Endothelial cell of umbilical vein (primary cell): ENCODE results near the gene ARHGEF7. TPM values are rescaled to one million over a fixed set of nuclear protein-coding genes. Genes with fewer than 3 reads are reported as not detected.

Experiments
- BruUV-seq: library from RNA; stranded (reverse); fragments of 400-500 nt; replicated peaks from 2 replicates; lab custom pipeline; 2021; lab: Mats Ljungman, UMichigan
- CTCF ChIA-PET: fragments of 300-600, 350-600 bp; sonication (Branson Sonifier 250); formaldehyde crosslinking; loops from one replicate; lab custom pipeline; 2021; ENCODE audit warnings: antibody characterized with exemption, inconsistent platforms; lab: Charles Lee
- POLR2A ChIA-PET: fragments of 300-600, 350-600 bp; sonication (Branson Sonifier 250); formaldehyde crosslinking; loops from one replicate; lab custom pipeline; 2021; ENCODE audit warnings: antibody characterized with exemption, inconsistent platforms; lab: Charles Lee
- DNase-seq: peaks from one replicate; pipeline ENCODE4 v3.0.0-alpha.2; 2011; ENCODE audit warnings: low read depth, low spot score
- FAIRE-seq: peaks from 2 replicates; lab custom pipeline; 2011; peaks lifted over from hg19 to GRCh38; lab: Jason Lieb, UNC
- H2AFZ ChIP-seq: 2 replicates; pipeline ENCODE4 v1.6.0; 2012; ENCODE audit warnings: low read depth, low read length, control low read depth, inconsistent platforms
- H3K27ac ChIP-seq: 2 replicates; pipeline ENCODE4 v1.5.1; 2011; ENCODE audit warnings: low read depth, mild to moderate bottlenecking, control low read depth, low read length, moderate library complexity; ENCODE audit not compliant: insufficient read depth
- H3K27me3 ChIP-seq, 2 experiments: 2 replicates each; pipeline versions ENCODE4 v1.6.0 to v1.6.1; 2011; ENCODE audit warnings: low read length in 2 of 2, mixed read lengths in 1 of 2; ENCODE audit not compliant: control insufficient read depth in 2 of 2, insufficient read depth in 2 of 2
- H3K36me3 ChIP-seq, 2 experiments: 2 replicates in 1 of 2; 3 replicates in 1 of 2; pipeline ENCODE4 v1.5.1; 2011; ENCODE audit warnings: low read length in 2 of 2, mild to moderate bottlenecking in 1 of 2, moderate library complexity in 1 of 2; ENCODE audit not compliant: control insufficient read depth in 2 of 2, insufficient read depth in 2 of 2; ENCODE audit errors: extremely low read depth in 1 of 2
- H3K4me1 ChIP-seq: 3 replicates; pipeline ENCODE4 v1.5.1; 2011; ENCODE audit warnings: mild to moderate bottlenecking, low read length; ENCODE audit not compliant: control insufficient read depth, insufficient read depth; ENCODE audit errors: extremely low read depth
- H3K4me2 ChIP-seq: 2 replicates; pipeline ENCODE4 v1.6.1; 2011; ENCODE audit warnings: low read length, control low read depth, mixed read lengths; ENCODE audit not compliant: insufficient read depth
- H3K4me3 ChIP-seq, 3 experiments: fragments of 200-600 bp in 1 of 3; sonication (generic), shearing (Covaris generic) in 1 of 3; replicated peaks in 1 of 3; 2 replicates each; pipeline ENCODE4 v1.5.1; 2011 to 2016; ENCODE audit warnings: control low read depth in 3 of 3, low read length in 3 of 3, mild to moderate bottlenecking in 2 of 3, inconsistent platforms in 1 of 3, low read depth in 1 of 3, moderate library complexity in 1 of 3; ENCODE audit not compliant: insufficient read depth in 1 of 3
- H3K79me2 ChIP-seq: 2 replicates; pipeline ENCODE4 v1.6.0; 2012; ENCODE audit warnings: low read length, inconsistent platforms; ENCODE audit not compliant: control insufficient read depth, insufficient read depth
- H3K9ac ChIP-seq: replicated peaks from 2 replicates; pipeline ENCODE3; 2011; ENCODE audit warnings: low read length, control low read depth; ENCODE audit not compliant: insufficient read depth; ENCODE audit errors: extremely low read depth
- H3K9me1 ChIP-seq: replicated peaks from 3 replicates; pipeline ENCODE4 v1.6.0; 2011; ENCODE audit warnings: mild to moderate bottlenecking, low read length; ENCODE audit not compliant: control insufficient read depth, insufficient read depth; ENCODE audit errors: extremely low read depth
- H3K9me3 ChIP-seq: replicated peaks from 2 replicates; pipeline ENCODE4 v1.5.1; 2012; ENCODE audit warnings: low read length, inconsistent platforms; ENCODE audit not compliant: control insufficient read depth, insufficient read depth
- H4K20me1 ChIP-seq: replicated peaks from 2 replicates; pipeline ENCODE3; 2011; ENCODE audit warnings: mild to moderate bottlenecking, low read length; ENCODE audit not compliant: control insufficient read depth, insufficient read depth; ENCODE audit errors: extremely low read depth
- CTCF ChIP-seq, 2 donors: IDR thresholded peaks; 1 replicate in 1 of 2; 2 replicates in 1 of 2; pipeline ENCODE4 v1.5.1; 2011; ENCODE audit warnings: low read length in 2 of 2, mild to moderate bottlenecking in 2 of 2, moderate library complexity in 2 of 2, control low read depth in 1 of 2, inconsistent platforms in 1 of 2, low read depth in 1 of 2; ENCODE audit not compliant: insufficient read depth in 1 of 2; ENCODE audit errors: extremely low read depth in 1 of 2
- EZH2 ChIP-seq: IDR thresholded peaks from 2 replicates; pipeline ENCODE4 v1.6.1; 2012; ENCODE audit warnings: borderline replicate concordance, low read depth, mild to moderate bottlenecking, moderate library complexity, low read length, inconsistent platforms; ENCODE audit not compliant: severe bottlenecking
- FOS ChIP-seq: IDR thresholded peaks from 2 replicates; pipeline ENCODE4 v1.6.1; 2011; ENCODE audit warnings: mild to moderate bottlenecking, low read length, moderate library complexity, borderline replicate concordance; ENCODE audit not compliant: insufficient read depth
- GATA2 ChIP-seq: IDR thresholded peaks from 2 replicates; pipeline ENCODE4 v1.7.0; 2011; ENCODE audit warnings: low read depth, mild to moderate bottlenecking, moderate library complexity, mixed read lengths, low read length; ENCODE audit not compliant: insufficient read length, insufficient read depth
- JUN ChIP-seq: IDR thresholded peaks from 2 replicates; pipeline ENCODE4 v1.6.1; 2011; ENCODE audit warnings: borderline replicate concordance, low read depth; ENCODE audit not compliant: insufficient read length, insufficient read depth
- MAX ChIP-seq: IDR thresholded peaks from 2 replicates; pipeline ENCODE4 v1.6.1; 2011; ENCODE audit not compliant: insufficient read depth, insufficient read length
- MYC ChIP-seq: IDR thresholded peaks from one replicate; pipeline ENCODE4 v1.6.1; 2011; ENCODE audit warnings: mild to moderate bottlenecking, low read depth, low read length
- POLR2A ChIP-seq: IDR thresholded peaks from 2 replicates; pipeline ENCODE4 v1.6.1; 2012; ENCODE audit warnings: low read depth, mild to moderate bottlenecking, control low read depth, low read length
- POLR2AphosphoS5 ChIP-seq: IDR thresholded peaks from 2 replicates; pipeline ENCODE4 v1.6.1; 2012; ENCODE audit warnings: low read depth, mild to moderate bottlenecking, control low read depth, low read length, moderate library complexity; ENCODE audit not compliant: insufficient read depth
- dilution Hi-C: fragments of 300-500 bp; cut with MboI; formaldehyde crosslinking; loops from one replicate; pipeline ENCODE4 v1.15.0; 2019; ENCODE audit warnings: low sequenced_read_pairs; ENCODE audit not compliant: extremely low pct_ligation_motif_present
- intact Hi-C: fragments of 100-400 bp; cut with micrococcal nuclease; formaldehyde crosslinking; loops from one replicate; pipeline ENCODE4 v1.10.0; 2022
- polyA plus RNA-seq, 4 experiments: library from polyadenylated mRNA; depleted of rRNA in 3 of 4; stranded (reverse) in 3 of 4; unstranded in 1 of 4; fragments of >200 nt; gene quantifications; 2 replicates each; pipeline versions ENCODE4 v1.2.1 to v1.2.3, GENCODE V29; 2011 to 2012; ENCODE audit warnings: missing spikeins in 1 of 4
- total RNA-seq: library from RNA; stranded (reverse); gene quantifications from 2 replicates; pipeline ENCODE4 v1.2.3, GENCODE V29; 2021

Gene ARHGEF7
- total and polyA plus RNA-seq, 2 donors (not counting 3 experiments of a cell fraction or from before 2014, with no cell fraction given), result 94.9 to 155 TPM

- TF ChIP-seq CTCF (IDR thresholded peaks at IDR 0.05; ENCODE audit: extremely low read depth in 1 of 2, insufficient read depth in 1 of 2, low read depth in 1 of 2, low read length in 2 of 2), result no peak
- TF ChIP-seq JUN, result no peak
- no peak for TF ChIP-seq FOS
- TF ChIP-seq MAX, result no peak
- no peak for TF ChIP-seq MYC
- TF ChIP-seq GATA2, result no peak
- no peak for TF ChIP-seq POLR2AphosphoS5
- no peak for TF ChIP-seq EZH2
- TF ChIP-seq POLR2A, result no peak
- H3K9me3 ChIP-seq, result no peaks in the 10 kb centered on the region
- H3K4me3 ChIP-seq, result no peak overlapping the region
- no peak overlapping the region for H2AFZ ChIP-seq
- H3K36me3 ChIP-seq, result no peaks in the 10 kb centered on the region
- H3K9ac ChIP-seq, result no peak overlapping the region
- no peak overlapping the region for H3K4me2 ChIP-seq
- FAIRE-seq (no peak), DNase-seq (no peak)
- H3K27me3 ChIP-seq, result peaks cover 2 to 19% of the 10 kb centered on the region in 2 experiments
- no peaks in the 10 kb centered on the region for H3K4me1 ChIP-seq
- H3K27ac ChIP-seq, result no peak overlapping the region
- no peaks in the 10 kb centered on the region for H3K9me1 ChIP-seq
- no TSS peak for BruUV-seq
- ChIA-PET POLR2A (no interaction called here), CTCF (no interaction called here)
- no peaks in the 10 kb centered on the region for H4K20me1 ChIP-seq
- dilution Hi-C loops, result no loop called here
- no peaks in the 10 kb centered on the region for H3K79me2 ChIP-seq
- intact Hi-C loops, result no loop called here
Measured at GRCh38 chr13:111131611-111132010, 16.5 kb downstream of the ARHGEF7 start.
